PC-9 (cell line): Measurements from ENCODE around the gene XRCC4. TPM values are rescaled to one million over a fixed set of nuclear protein-coding genes. Genes with fewer than 3 reads are reported as not detected.

Experiments used
- BruUV-seq: library from RNA; stranded (reverse); fragments of 400-500 nt; replicated peaks from 2 replicates; lab custom pipeline; 2021; lab: Mats Ljungman, UMichigan
- CTCF ChIA-PET: fragments of 300-600 bp; sonication (Branson Sonifier 250); formaldehyde crosslinking; loops from one replicate; lab custom pipeline; 2022; ENCODE audit warnings: antibody characterized with exemption; lab: Charles Lee
- POLR2A ChIA-PET: fragments of 300-600 bp; sonication (Branson Sonifier 250); formaldehyde crosslinking; loops from one replicate; lab custom pipeline; 2022; ENCODE audit warnings: antibody characterized with exemption; ENCODE audit not compliant: unreplicated experiment; lab: Charles Lee
- DNase-seq, 2 experiments: peaks; one replicate each; pipeline versions ENCODE4 v3.0.0 to v3.0.0-alpha.2; 2015 to 2022; ENCODE audit warnings: mixed read lengths in 1 of 2
- H2AFZ ChIP-seq: fragments of 200-600 bp; sonication (generic); 2 replicates; pipeline ENCODE4 v1.8.1; 2017; ENCODE audit warnings: antibody characterized with exemption
- H3F3A ChIP-seq: fragments of 200-600 bp; sonication (generic); 2 replicates; pipeline ENCODE4 v1.8.1; 2017; ENCODE audit warnings: antibody characterized with exemption, mild to moderate bottlenecking, low read depth; ENCODE audit not compliant: insufficient read depth
- H3K27ac ChIP-seq: fragments of 200-600 bp; sonication (generic); 2 replicates; pipeline ENCODE4 v1.6.1; 2016; ENCODE audit warnings: mixed run types
- H3K27me3 ChIP-seq: fragments of 200-600 bp; sonication (generic); 2 replicates; pipeline ENCODE4 v1.6.1; 2016; ENCODE audit warnings: low read depth, mixed run types; ENCODE audit not compliant: insufficient read depth
- H3K36me3 ChIP-seq: fragments of 200-600 bp; sonication (generic); 2 replicates; pipeline ENCODE4 v1.6.1; 2016; ENCODE audit warnings: low read depth, mixed run types
- H3K4me1 ChIP-seq: fragments of 200-600 bp; sonication (generic); replicated peaks from 2 replicates; pipeline ENCODE4 v1.6.1; 2016; ENCODE audit warnings: mixed run types; ENCODE audit not compliant: insufficient read depth
- H3K4me2 ChIP-seq: fragments of 200-600 bp; sonication (generic); 2 replicates; pipeline ENCODE4 v1.6.1; 2017; ENCODE audit warnings: mixed run types
- H3K4me3 ChIP-seq: fragments of 200-600 bp; sonication (generic); 2 replicates; pipeline ENCODE4 v1.6.1; 2016; ENCODE audit warnings: mixed run types
- H3K79me2 ChIP-seq: fragments of 200-600 bp; sonication (generic); 2 replicates; pipeline ENCODE4 v1.6.1; 2017; ENCODE audit warnings: low read depth, mixed run types
- H3K9me2 ChIP-seq: fragments of 200-600 bp; sonication (generic); 2 replicates; pipeline ENCODE4 v1.8.1; 2017; ENCODE audit warnings: mild to moderate bottlenecking; ENCODE audit not compliant: insufficient read depth
- H3K9me3 ChIP-seq: fragments of 200-600 bp; sonication (generic); 2 replicates; pipeline ENCODE4 v1.8.1; 2016; ENCODE audit warnings: low read depth; ENCODE audit not compliant: insufficient read depth
- H4K20me1 ChIP-seq: fragments of 200-600 bp; sonication (generic); 2 replicates; pipeline ENCODE4 v1.8.1; 2017; ENCODE audit not compliant: insufficient read depth
- CTCF ChIP-seq: fragments of 200-600 bp; sonication (generic); conservative IDR thresholded peaks from 2 replicates; pipeline ENCODE4 v1.6.1; 2017; ENCODE audit warnings: mixed run types, antibody characterized with exemption, mild to moderate bottlenecking, moderate library complexity
- EZH2 ChIP-seq: fragments of 200-600 bp; sonication (generic); IDR thresholded peaks from 2 replicates; pipeline ENCODE4 v1.8.0; 2017; ENCODE audit warnings: antibody characterized with exemption, low read depth
- intact Hi-C: fragments of 100-400 bp; cut with micrococcal nuclease; formaldehyde crosslinking; loops from one replicate; pipeline ENCODE4 v1.10.0; 2022; ENCODE audit not compliant: unreplicated experiment
- total RNA-seq: library from RNA; stranded (reverse); gene quantifications from 2 replicates; pipeline ENCODE4 v1.2.3, GENCODE V29; 2021

XRCC4 gene
- total RNA-seq, 1 experiment from 2014 or later: 12.2 TPM

- no peak overlapping the region for H3K4me2 ChIP-seq
- BruUV-seq: no TSS peak
- H3K27me3 ChIP-seq: no peaks in the 10 kb centered on the region
- POLR2A ChIA-PET: no interaction called here
- H3F3A ChIP-seq: no peaks in the 10 kb centered on the region
- H4K20me1 ChIP-seq: no peaks in the 10 kb centered on the region
- no peaks in the 10 kb centered on the region; the same call in none of the 2 replicates for H3K9me2 ChIP-seq
- no peaks in the 10 kb centered on the region for H3K9me3 ChIP-seq
- H3K79me2 ChIP-seq: no peaks in the 10 kb centered on the region
- no peaks in the 10 kb centered on the region for H3K4me1 ChIP-seq
- H3K27ac ChIP-seq: no peak overlapping the region
- no peak for TF ChIP-seq EZH2
- no peak for TF ChIP-seq CTCF
- H2AFZ ChIP-seq: no peak overlapping the region
- no peaks in the 10 kb centered on the region for H3K36me3 ChIP-seq
- H3K4me3 ChIP-seq: no peak overlapping the region
- DNase-seq: no peak
- intact Hi-C loops: no loop called here
- CTCF ChIA-PET: no interaction called here
Measured at GRCh38 chr5:83036991-83037575, 40.3 kb upstream of the XRCC4 start.

- Histone ChIP-seq H4K20me1 (no peaks in the 10 kb centered on the region), H3F3A (no peaks in the 10 kb centered on the region), H3K4me2 (no peak overlapping the region), H3K27ac (no peak overlapping the region), H3K36me3 (no peaks in the 10 kb centered on the region), H3K9me3 (no peaks in the 10 kb centered on the region), H2AFZ (no peak overlapping the region), H3K4me3 (no peak overlapping the region), H3K27me3 (no peaks in the 10 kb centered on the region), H3K79me2 (no peaks in the 10 kb centered on the region), H3K9me2 (no peaks in the 10 kb centered on the region), H3K4me1 (no peaks in the 10 kb centered on the region)
- CTCF ChIA-PET: no interaction called here
- BruUV-seq: no TSS peak
- DNase-seq: no peak
- POLR2A ChIA-PET: no interaction called here
- TF ChIP-seq EZH2: no peak
- no peak for TF ChIP-seq CTCF
- intact Hi-C loops: no loop called here
Measured at GRCh38 chr5:83038924-83039323, 38.4 kb upstream of the XRCC4 start.

- TF ChIP-seq CTCF (no peak), EZH2 (no peak)
- Histone ChIP-seq H3K27ac (no peak overlapping the region), H4K20me1 (no peaks in the 10 kb centered on the region), H3K36me3 (no peaks in the 10 kb centered on the region), H2AFZ (no peak overlapping the region), H3K27me3 (no peaks in the 10 kb centered on the region), H3K4me1 (no peaks in the 10 kb centered on the region), H3F3A (no peaks in the 10 kb centered on the region), H3K9me2 (no peaks in the 10 kb centered on the region), H3K4me2 (no peak overlapping the region), H3K9me3 (no peaks in the 10 kb centered on the region), H3K4me3 (no peak overlapping the region), H3K79me2 (no peaks in the 10 kb centered on the region)
- no TSS peak for BruUV-seq
- DNase-seq: no peak
- ChIA-PET POLR2A (no interaction called here), CTCF (no interaction called here)
- intact Hi-C loops: no loop called here
Measured at GRCh38 chr5:83042507-83042906, 34.8 kb upstream of the XRCC4 start.
